AG09319 (cell line): ENCODE results near the gene ATG16L1.

ENCODE experiments used
- DNase-seq: peaks from one replicate; pipeline ENCODE4 v3.0.0-alpha.2; 2010; ENCODE audit warnings: low read depth; ENCODE audit errors: extremely low read depth
- TF ChIP-seq, protein P1 (sequence below): IDR thresholded peaks from 2 replicates; pipeline ENCODE4 v1.5.1; 2011; ENCODE audit warnings: low read depth, mild to moderate bottlenecking, inconsistent platforms, low read length, moderate library complexity

The ATG16L1 gene

DNA sequence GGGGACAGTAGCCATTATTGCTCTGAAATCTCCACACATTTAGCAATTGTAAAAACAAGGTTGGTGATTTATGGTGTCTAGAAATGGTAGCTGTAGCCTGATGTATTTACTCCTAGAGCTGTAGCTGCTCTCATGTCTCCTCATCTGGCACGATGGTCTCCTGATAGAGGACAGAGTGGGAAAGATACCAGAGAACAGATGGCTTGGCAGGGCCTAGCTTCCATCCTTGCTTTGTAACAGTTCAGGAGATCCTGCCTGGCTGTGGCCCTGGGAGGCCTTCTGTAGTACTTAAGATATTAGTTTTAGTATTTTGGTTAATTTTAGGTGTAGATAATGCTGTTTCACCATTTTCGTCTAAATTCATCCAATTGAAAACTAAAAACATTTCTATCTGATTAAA, 6.7 kb downstream of the ATG16L1 start:
- TF ChIP-seq, protein P1, sequence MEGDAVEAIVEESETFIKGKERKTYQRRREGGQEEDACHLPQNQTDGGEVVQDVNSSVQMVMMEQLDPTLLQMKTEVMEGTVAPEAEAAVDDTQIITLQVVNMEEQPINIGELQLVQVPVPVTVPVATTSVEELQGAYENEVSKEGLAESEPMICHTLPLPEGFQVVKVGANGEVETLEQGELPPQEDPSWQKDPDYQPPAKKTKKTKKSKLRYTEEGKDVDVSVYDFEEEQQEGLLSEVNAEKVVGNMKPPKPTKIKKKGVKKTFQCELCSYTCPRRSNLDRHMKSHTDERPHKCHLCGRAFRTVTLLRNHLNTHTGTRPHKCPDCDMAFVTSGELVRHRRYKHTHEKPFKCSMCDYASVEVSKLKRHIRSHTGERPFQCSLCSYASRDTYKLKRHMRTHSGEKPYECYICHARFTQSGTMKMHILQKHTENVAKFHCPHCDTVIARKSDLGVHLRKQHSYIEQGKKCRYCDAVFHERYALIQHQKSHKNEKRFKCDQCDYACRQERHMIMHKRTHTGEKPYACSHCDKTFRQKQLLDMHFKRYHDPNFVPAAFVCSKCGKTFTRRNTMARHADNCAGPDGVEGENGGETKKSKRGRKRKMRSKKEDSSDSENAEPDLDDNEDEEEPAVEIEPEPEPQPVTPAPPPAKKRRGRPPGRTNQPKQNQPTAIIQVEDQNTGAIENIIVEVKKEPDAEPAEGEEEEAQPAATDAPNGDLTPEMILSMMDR: no peak
- no peak for DNase-seq

DNA sequence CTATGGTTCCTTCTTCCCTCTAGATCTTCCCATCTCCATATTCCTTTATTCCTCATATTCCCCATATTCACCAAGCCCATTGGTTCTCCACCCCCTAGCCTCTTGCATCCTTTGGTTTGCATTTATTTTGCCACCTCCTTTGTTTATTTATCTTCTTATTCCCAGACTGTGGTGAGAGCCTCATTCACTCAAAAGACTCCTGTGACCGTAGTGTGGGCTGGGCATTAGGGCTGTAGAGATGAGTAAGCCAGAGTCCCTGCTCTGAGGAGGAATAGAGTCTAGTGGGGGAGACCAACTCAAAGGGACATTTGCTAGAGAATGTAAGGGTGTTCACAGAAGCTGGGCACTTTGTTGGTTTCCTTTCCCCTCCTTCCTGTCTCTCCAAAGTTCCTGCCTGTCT, 8.3 kb downstream of the ATG16L1 start:
- TF ChIP-seq, protein P1: no peak
- DNase-seq: no peak

GRCh38 chr2:233260661-233261060, 9.2 kb downstream of the ATG16L1 start:
- no peak for DNase-seq
- TF ChIP-seq, protein P1: no peak

GRCh38 chr2:233261819-233262555, 10.5 kb downstream of the ATG16L1 start:
- TF ChIP-seq, protein P1: no peak
- no peak for DNase-seq

GRCh38 chr2:233262562-233262961, 11.1 kb downstream of the ATG16L1 start:
- TF ChIP-seq, protein P1: no peak
- no peak for DNase-seq

DNA sequence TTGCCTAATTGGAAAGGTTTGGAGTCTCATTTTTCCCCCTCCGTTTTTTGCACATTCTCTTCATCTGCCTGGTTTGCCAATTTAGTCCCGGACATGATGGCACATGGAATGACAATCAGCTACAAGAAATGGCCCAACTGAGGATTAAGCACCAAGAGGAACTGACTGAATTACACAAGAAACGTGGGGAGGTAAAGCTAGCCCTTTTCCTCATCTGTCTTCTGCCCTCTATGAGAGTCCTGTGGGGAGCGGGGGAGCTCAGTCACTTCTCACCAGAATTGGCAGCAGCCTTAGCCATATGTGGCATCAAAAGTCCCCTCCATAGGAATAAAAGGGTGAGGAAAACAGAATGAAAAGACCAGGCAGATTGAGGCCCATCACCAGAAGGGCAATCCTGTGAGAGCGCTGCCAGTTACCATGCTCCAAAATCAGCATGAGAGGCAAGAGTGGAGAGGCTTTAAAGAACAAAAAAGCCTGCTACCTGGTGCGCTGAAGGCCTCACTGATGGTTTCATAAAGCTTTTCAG, 11.6 kb downstream of the ATG16L1 start:
- DNase-seq: no peak

DNA sequence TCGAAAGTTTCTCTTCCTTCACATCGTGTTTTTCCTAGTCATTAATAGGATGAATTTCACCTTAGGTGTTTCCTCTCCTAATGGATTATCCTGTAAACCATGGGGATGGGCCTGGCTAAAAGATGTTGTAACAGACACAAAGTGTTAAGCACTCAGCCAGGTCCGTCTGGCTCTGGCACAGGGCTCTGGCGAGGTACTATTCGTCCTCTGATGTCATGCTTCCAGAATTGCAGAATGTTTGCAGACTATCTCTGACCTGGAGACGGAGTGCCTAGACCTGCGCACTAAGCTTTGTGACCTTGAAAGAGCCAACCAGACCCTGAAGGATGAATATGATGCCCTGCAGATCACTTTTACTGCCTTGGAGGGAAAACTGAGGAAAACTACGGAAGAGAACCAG, 13.2 kb downstream of the ATG16L1 start:
- no peak for DNase-seq
- TF ChIP-seq, protein P1: no peak

More for the DNA sequence above, 11.6 kb downstream of the ATG16L1 start:
- TF ChIP-seq, protein P1: no peak
